Stimulated activated CD4-positive, alpha-beta T cell treated with anti-CD3 and anti-CD28 coated beads, Interleukin-15, amount 100 ng/mL, for 1 hour (primary cell): ENCODE results near the gene DLGAP4.
"Not testable (repeated sequence)": the region's sequence is repeated elsewhere in the genome, so short reads cannot be mapped to it uniquely, and the experiment has no call there.

Source experiments
- DNase-seq, 2 donors: peaks; one replicate each; pipeline ENCODE4 v3.0.0-alpha.2; 2020; ENCODE audit warnings: low read depth in 1 of 2, low spot score in 1 of 2

DLGAP4 gene

DNA sequence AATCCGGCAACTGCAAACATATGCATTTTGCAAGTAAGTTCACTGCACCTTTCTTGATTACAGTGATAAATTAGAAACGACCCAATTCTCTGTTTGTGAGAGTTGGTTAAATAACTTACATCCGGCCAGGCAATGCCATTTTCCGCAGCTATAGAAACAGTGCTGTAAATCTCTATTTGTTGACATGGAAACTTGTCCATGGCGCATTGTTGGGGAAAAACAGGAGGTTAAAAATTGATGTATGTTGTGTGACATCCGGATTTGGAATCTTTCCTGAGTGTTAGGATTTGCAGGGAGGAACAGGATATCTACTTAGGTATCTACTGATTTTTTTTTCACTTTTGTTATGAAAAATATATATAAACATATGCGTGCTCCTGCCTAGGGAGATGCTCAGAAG is 66.5 kb downstream of the DLGAP4 start:
- DNase-seq = no peak

DNA sequence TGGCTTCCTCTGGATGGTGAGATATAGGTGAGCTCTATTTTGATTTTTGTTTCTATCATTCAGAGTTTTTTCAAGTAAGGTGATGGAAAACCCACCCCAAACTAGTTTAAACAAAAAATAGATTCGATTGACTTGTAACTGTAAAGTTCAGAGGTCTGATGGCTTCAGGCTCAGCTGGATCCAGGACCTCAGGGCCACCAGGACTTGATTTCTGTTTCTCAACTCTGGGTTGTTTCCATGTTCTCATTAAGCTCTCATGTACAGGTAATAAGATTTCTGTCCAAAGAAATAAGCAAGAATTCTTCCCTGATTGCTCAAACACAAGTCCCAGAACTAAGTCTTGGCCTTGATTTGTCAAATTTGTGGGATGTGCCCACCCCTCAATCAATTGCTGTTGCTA is 67.0 kb downstream of the DLGAP4 start:
- DNase-seq = no peak

DNA sequence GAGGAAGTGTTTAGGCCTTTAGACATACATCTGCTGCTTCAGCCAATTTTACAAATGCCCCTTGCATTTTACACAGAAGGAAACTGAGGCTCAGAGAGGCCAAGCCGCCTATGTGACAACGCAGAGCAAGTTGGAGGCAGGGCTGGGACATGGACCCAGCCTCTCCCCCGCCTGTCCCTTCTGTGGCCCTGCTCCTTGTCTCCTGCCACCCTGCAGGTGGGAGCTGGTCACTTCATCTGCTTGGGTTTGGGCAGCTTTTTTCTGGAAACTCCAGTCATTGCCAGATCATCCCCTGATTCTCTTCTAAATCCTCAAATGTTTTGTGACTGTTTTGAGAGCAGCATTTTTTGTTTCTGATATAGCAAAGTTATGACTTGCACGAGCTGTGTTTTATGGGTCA is 68.9 kb downstream of the DLGAP4 start:
- no peak for DNase-seq

DNA sequence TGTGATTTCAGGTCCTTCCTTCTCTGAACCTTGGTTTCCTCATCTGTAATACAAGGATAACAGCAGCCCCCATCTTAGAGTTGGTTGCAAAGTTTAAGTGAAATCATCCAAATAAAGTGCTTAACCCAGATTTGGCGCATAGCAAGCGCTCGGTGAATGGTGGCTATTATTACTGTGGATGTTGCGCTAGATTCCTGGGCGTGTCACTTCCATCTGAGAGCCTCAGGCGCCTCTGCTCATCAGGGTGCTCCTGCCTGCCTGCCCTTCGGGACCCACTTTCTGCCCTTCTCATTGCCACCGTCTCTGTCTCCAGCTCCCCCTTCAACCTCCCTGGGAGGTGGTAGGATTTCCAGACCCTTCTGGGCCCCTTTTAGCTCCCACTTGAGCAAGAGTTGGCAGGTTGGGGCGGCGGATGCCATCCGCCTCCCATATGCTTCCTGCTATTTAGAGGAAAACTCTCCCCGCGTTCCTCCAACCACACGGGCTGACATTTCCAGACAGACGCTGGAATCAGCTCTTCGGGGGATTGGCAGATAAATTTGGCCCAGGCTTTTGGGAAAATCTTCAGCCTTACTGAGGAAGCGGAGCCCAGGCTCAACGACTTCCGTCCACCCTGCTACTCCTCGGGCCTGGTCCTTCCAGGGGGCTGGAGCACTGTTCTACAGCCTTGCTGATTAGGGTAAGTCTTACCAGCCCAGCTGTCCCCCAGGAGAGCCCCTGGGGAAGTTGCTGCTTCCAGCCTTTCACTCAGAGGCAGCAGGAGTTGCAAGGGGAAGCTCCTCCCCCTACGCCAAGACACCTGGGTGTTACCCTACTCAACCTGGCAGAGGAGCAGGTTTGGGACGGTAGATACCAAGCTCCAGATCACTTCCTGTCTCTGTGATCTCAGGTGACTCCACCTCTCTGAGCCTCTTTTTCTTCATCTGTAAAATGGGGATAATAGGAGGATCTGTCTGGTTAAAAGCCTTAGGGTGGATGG is 71.5 kb downstream of the DLGAP4 start:
- DNase-seq = no peak

- DNase-seq = no peak
Measured at GRCh38 chr20:36378686-36379085, 72.5 kb downstream of the DLGAP4 start.

DNA sequence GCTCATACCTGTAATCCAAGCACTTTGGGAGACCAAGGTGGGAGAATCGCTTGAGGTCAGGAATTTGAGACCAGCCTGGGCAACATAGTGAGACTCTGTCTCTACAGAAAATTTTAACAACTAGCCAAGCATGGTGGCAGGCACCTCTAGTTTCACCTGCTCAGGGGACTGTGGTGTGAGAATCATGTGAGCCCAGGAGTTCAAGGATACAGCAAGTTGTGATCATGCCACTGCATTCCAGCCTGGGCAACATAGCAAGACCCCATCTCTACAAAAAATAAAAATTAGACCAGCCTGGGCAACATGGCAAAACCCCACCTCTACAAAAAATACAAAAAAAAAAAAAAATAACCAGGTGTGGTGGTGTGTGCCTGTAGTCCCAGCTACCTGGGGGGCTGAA is 73.8 kb downstream of the DLGAP4 start:
- DNase-seq = not testable (repeated sequence)

DNA sequence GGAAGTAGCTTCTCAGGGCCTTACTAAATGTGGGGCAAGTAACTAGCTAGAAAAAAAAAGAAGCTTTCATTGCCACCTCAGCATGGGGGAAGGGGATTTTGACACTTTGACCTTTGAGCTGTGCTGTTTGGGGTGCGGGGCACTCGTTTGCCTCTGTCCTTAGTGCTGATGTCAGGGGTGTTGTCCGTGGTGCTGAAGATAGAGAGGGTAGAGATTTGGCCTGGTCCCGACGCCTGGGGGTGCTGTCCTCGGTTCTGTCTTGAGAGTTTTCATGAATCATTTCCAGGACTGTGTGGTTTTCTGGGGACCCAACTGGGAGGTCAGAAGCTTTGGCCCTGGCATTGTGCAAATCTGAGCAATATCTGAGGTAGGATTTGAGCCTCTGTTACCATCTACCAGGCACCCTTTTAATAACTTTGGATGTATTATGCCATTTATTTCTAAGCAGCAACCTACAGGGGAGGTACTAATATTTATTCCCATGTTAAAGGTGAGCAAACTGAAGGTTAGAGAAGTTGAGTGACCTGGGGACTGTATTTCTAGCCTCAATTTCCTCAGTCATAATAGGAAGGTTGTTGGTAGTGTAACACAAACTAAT is 78.0 kb downstream of the DLGAP4 start:
- DNase-seq = no peak

DNA sequence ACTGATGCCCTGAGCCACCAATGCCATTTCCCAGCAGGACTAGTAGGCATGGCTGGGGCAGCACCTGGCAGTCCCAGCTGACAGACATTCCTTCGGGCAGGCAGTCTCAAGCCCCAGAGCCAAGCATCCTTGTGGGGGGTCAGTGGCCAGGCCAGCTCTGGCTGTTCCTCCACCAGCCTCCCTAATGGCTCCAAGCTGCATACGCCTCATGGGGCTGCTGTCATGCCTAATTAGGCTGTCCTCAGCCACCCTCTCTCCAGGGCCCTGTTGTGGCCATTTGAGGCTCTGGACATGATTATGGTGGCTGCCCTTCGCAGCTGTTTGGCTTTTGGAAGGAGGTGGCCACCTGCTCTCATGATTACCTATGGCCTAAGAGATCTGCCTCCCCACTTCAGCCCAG is 79.4 kb downstream of the DLGAP4 start:
- DNase-seq = no peak

- no peak for DNase-seq
Measured at GRCh38 chr20:36386236-36386635, 80.1 kb downstream of the DLGAP4 start.

GRCh38 chr20:36390269-36390668 is 84.1 kb downstream of the DLGAP4 start:
- DNase-seq = no peak

- DNase-seq = no peak
Measured at GRCh38 chr20:36390719-36391415, 84.7 kb downstream of the DLGAP4 start.

GRCh38 chr20:36391456-36391855 is 85.3 kb downstream of the DLGAP4 start:
- no peak for DNase-seq

DNA sequence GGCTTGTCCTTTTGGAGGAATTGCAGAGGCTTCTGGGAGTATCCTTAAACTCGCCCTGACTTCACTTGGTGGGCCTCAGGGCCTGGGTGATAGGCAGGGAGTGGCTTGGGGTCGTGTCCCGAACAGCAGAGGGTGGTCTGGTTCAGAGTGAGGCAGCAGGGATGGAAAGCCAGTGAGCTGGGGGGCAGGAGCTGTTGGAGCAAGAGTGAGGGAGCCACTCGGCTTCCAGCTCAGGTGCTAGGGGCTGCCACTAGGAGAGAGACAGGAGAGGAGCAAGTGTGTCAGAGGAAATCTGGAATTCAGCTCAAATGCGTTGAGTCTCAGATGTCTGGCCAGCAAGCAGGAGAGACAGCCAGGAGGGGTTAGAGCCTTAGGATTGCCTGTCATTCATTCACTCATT is 85.8 kb downstream of the DLGAP4 start:
- DNase-seq = no peak

DNA sequence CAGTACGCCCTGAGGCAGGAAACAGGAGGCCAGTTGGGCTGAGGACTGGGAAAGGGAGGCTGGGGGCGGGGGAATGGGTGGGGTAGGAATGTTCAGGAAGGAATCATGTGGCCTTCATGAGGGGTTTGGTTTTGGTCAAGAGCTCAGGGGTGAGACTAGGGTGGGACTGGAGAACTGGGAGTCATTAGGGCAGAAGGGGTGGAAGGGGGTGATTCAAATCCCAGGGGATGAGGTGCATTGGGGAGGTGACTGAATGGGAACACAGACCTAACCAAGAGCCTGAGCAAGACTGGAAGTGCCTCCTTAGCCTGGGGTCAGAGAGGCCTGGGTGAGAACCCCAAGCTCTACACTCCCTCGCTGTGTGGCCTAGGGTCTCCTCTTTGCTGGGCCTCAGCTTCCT is 86.8 kb downstream of the DLGAP4 start:
- DNase-seq = no peak

- DNase-seq = no peak
Measured at GRCh38 chr20:36394340-36394965, 88.3 kb downstream of the DLGAP4 start.

DNA sequence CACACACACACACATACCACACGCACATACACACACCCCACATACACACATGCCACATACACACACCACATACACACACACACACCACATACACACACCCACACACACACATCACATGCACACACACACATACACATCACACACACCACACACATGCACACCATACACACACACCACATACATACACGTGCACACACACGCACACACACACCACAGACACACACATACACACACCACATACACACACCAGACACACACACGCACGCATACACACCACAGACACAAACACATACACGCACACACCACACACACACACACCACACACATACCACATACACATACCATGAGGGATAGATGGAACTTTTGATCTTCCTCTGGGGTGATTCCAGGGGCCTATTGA is 90.2 kb downstream of the DLGAP4 start:
- no peak for DNase-seq

GRCh38 chr20:36396847-36397630 is 90.9 kb downstream of the DLGAP4 start:
- no peak for DNase-seq

DNA sequence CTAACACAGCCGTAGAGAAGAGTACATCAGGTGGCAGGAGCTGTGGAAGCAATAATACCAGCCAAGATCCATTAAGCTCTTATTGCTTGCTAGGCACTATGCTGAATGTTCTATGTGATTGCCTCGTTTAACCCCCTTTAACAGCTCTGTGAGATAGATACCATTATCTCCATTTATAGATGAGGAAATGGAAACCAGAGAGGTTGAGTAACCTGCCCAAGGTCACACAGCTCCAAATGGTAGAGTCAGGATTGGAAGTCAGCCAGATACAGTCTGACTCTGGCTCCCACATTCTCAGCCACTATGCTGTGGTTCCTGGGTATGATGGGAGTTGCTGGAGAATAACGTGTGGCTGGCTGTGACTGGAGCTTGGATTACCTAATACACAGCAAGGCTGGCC is 92.4 kb downstream of the DLGAP4 start:
- DNase-seq = no peak

GRCh38 chr20:36399147-36399968 is 93.2 kb downstream of the DLGAP4 start:
- no peak for DNase-seq
